Nephron progenitor cell (in vitro differentiated cells): ENCODE data around the gene ETV7.

Source experiments
- DNase-seq: peaks from one replicate; pipeline ENCODE4 v3.0.0; 2021
- H3K27ac Mint-ChIP-seq: 2 replicates; pipeline ENCODE4 v1.8.0; 2021; ENCODE audit warnings: mild to moderate bottlenecking, moderate library complexity, mixed read lengths
- H3K27me3 Mint-ChIP-seq: 2 replicates; pipeline ENCODE4 v1.8.0; 2021; ENCODE audit warnings: mild to moderate bottlenecking, low read depth, mixed read lengths; ENCODE audit not compliant: poor library complexity
- H3K36me3 Mint-ChIP-seq: 2 replicates; pipeline ENCODE4 v1.8.0; 2021; ENCODE audit warnings: low read depth, mixed read lengths
- H3K4me1 Mint-ChIP-seq: 2 replicates; pipeline ENCODE4 v1.8.0; 2021; ENCODE audit warnings: mixed read lengths
- H3K4me3 Mint-ChIP-seq: 2 replicates; pipeline ENCODE4 v1.8.0; 2021; ENCODE audit warnings: mild to moderate bottlenecking, moderate library complexity, mixed read lengths
- H3K9me3 Mint-ChIP-seq: 2 replicates; pipeline ENCODE4 v1.8.0; 2021; ENCODE audit warnings: mild to moderate bottlenecking, moderate library complexity, mixed read lengths
- CTCF ChIP-seq: fragments of 200-600 bp; sonication (generic); IDR thresholded peaks from 2 replicates; pipeline ENCODE4 v1.5.0; 2021; ENCODE audit warnings: antibody characterized with exemption

The ETV7 gene

GRCh38 chr6:36328600-36328999, 58.9 kb downstream of the ETV7 start:
- DNase-seq = no peak
- Mint-ChIP-seq H3K9me3 (no peaks in the 10 kb centered on the region), H3K36me3 (no peaks in the 10 kb centered on the region), H3K27ac (peak overlapping the region; percentile 6), H3K4me3 (no peak overlapping the region), H3K4me1 (peaks cover 80% of the 10 kb centered on the region), H3K27me3 (peaks cover 16% of the 10 kb centered on the region)
- TF ChIP-seq CTCF = no peak

- peaks cover 22% of the 10 kb centered on the region for H3K27me3 Mint-ChIP-seq
- H3K9me3 Mint-ChIP-seq = no peaks in the 10 kb centered on the region
- peaks cover 79% of the 10 kb centered on the region for H3K4me1 Mint-ChIP-seq
- H3K27ac Mint-ChIP-seq = no peak overlapping the region
- no peak for TF ChIP-seq CTCF
- H3K36me3 Mint-ChIP-seq = no peaks in the 10 kb centered on the region
- no peak overlapping the region for H3K4me3 Mint-ChIP-seq
- DNase-seq = no peak
Observed at GRCh38 chr6:36327919-36328236, 59.6 kb downstream of the ETV7 start.

- Mint-ChIP-seq H3K4me3 (no peak overlapping the region), H3K27me3 (peaks cover 22% of the 10 kb centered on the region), H3K27ac (no peak overlapping the region), H3K36me3 (no peaks in the 10 kb centered on the region), H3K4me1 (peaks cover 77% of the 10 kb centered on the region), H3K9me3 (no peaks in the 10 kb centered on the region)
- DNase-seq = no peak
- no peak for TF ChIP-seq CTCF
Observed at GRCh38 chr6:36327226-36327918, 60.1 kb downstream of the ETV7 start.

GRCh38 chr6:36326356-36326995, 61.0 kb downstream of the ETV7 start:
- TF ChIP-seq CTCF = no peak
- Mint-ChIP-seq H3K27me3 (peaks cover 16% of the 10 kb centered on the region), H3K4me3 (no peak overlapping the region), H3K4me1 (peaks cover 69% of the 10 kb centered on the region), H3K9me3 (no peaks in the 10 kb centered on the region), H3K27ac (no peak overlapping the region), H3K36me3 (no peaks in the 10 kb centered on the region)
- DNase-seq = peak; percentile 44

- no peak for TF ChIP-seq CTCF
- DNase-seq = no peak
- Mint-ChIP-seq H3K27ac (peak overlapping the region; percentile 89), H3K9me3 (no peaks in the 10 kb centered on the region), H3K36me3 (no peaks in the 10 kb centered on the region), H3K4me3 (no peak overlapping the region), H3K27me3 (peaks cover 20% of the 10 kb centered on the region), H3K4me1 (peaks cover 62% of the 10 kb centered on the region)
Observed at GRCh38 chr6:36324715-36325114, 62.8 kb downstream of the ETV7 start.

GRCh38 chr6:36324191-36324590, 63.3 kb downstream of the ETV7 start:
- DNase-seq = no peak

More at GRCh38 chr6:36324191-36324590, 63.3 kb downstream of the ETV7 start:
- Mint-ChIP-seq H3K27ac (no peak overlapping the region), H3K36me3 (no peaks in the 10 kb centered on the region), H3K4me1 (peaks cover 62% of the 10 kb centered on the region), H3K9me3 (no peaks in the 10 kb centered on the region), H3K27me3 (peaks cover 16% of the 10 kb centered on the region), H3K4me3 (no peak overlapping the region)
- no peak for TF ChIP-seq CTCF
